Ishikawa (cell line): ENCODE measurements around the gene ACAN.

Experiments used
- CEBPB ChIP-seq: IDR thresholded peaks from 2 replicates; pipeline ENCODE4 v1.6.1; 2012
- CREB1 ChIP-seq: IDR thresholded peaks from 2 replicates; pipeline ENCODE4 v1.6.1; 2012; ENCODE audit warnings: low read depth
- EGR1 ChIP-seq: IDR thresholded peaks from 2 replicates; pipeline ENCODE4 v1.6.1; 2012
- EP300 ChIP-seq: IDR thresholded peaks from 2 replicates; pipeline ENCODE4 v1.6.1; 2012; ENCODE audit warnings: borderline replicate concordance
- FOXM1 ChIP-seq: IDR thresholded peaks from 2 replicates; pipeline ENCODE4 v1.6.1; 2012; ENCODE audit warnings: low read depth, borderline replicate concordance
- NFIC ChIP-seq: IDR thresholded peaks from 2 replicates; pipeline ENCODE4 v1.6.1; 2012
- RAD21 ChIP-seq: IDR thresholded peaks from 2 replicates; pipeline ENCODE4 v1.6.1; 2012; ENCODE audit warnings: low read depth
- TAF1 ChIP-seq: IDR thresholded peaks from 2 replicates; pipeline ENCODE4 v1.6.1; 2012; ENCODE audit warnings: low read depth, mild to moderate bottlenecking
- TCF12 ChIP-seq: IDR thresholded peaks from 2 replicates; pipeline ENCODE4 v1.6.1; 2012; ENCODE audit warnings: low read depth
- TEAD4 ChIP-seq: IDR thresholded peaks from 2 replicates; pipeline ENCODE4 v1.6.1; 2012
- YY1 ChIP-seq: IDR thresholded peaks from 2 replicates; pipeline ENCODE4 v1.6.1; 2012; ENCODE audit warnings: low read depth
- ZBTB7A ChIP-seq: IDR thresholded peaks from 2 replicates; pipeline ENCODE4 v1.6.1; 2012; ENCODE audit warnings: low read depth
- TF ChIP-seq, protein P1 (sequence below): IDR thresholded peaks from 2 replicates; pipeline ENCODE4 v1.6.1; 2012; ENCODE audit warnings: low read depth, mild to moderate bottlenecking
- TF ChIP-seq, protein P2 (sequence below): IDR thresholded peaks from 2 replicates; pipeline ENCODE4 v1.6.1; 2012
- TF ChIP-seq, protein P3 (sequence below): IDR thresholded peaks from 2 replicates; pipeline ENCODE4 v1.6.1; 2012

Gene ACAN

DNA sequence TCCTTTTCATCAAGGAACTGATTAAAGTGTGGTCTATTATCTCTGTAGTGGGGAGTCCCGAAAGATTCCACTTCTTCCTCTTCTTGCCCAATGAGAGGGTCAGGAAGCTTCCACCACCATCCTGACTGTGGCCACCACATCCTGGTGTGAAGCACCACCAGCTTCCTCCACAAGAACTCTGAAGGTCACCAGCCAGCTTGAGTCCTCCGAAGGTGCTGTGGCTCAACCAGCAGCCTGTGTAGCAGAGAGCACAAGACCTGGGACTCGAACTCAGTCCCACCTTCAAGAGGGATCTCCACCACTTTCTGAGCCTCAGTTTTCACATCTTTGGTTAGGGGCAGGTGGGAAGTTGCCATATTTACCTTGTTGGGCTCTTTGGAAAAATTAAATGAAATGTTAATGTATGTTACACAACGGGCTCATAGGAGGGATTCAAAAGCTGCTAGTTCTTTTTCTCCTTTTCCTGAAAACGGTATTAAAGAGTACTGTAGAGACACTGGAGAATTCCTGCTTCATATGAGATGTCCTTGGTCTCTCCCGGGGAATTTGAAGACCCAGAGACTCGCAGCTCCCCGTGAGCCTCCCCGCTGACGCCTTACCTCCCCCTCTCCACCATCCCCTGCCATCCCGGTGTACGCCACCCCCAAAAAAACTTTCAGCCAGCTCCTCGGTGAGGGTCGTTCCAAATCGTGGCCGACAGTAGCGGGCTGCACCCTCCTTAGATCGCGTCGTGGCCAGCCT, 816 bp upstream of the ACAN start:
- TF ChIP-seq TEAD4: no peak
- no peak for TF ChIP-seq FOXM1
- no peak for TF ChIP-seq EP300
- no peak for TF ChIP-seq YY1

DNA sequence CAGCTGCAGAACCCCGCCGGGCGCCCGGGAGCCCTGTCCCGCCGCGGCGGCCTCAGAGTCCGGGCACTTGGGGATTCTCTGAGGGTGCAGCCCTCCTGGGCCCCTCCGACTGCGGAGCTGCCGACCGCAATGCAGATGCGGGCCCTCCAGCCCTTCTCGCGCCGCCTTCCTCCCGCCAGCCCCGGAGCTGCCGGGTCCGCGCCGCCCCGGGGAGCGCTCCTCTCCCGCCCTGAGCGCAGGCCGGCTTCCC, 320 bp upstream of the ACAN start:
- TF ChIP-seq NFIC (no peak), CEBPB (no peak), TCF12 (no peak), EGR1 (no peak), FOXM1 (no peak), TAF1 (no peak), TEAD4 (no peak), CREB1 (no peak), YY1 (no peak), EP300 (no peak), RAD21 (no peak), ZBTB7A (no peak)
- TF ChIP-seq, protein P1, sequence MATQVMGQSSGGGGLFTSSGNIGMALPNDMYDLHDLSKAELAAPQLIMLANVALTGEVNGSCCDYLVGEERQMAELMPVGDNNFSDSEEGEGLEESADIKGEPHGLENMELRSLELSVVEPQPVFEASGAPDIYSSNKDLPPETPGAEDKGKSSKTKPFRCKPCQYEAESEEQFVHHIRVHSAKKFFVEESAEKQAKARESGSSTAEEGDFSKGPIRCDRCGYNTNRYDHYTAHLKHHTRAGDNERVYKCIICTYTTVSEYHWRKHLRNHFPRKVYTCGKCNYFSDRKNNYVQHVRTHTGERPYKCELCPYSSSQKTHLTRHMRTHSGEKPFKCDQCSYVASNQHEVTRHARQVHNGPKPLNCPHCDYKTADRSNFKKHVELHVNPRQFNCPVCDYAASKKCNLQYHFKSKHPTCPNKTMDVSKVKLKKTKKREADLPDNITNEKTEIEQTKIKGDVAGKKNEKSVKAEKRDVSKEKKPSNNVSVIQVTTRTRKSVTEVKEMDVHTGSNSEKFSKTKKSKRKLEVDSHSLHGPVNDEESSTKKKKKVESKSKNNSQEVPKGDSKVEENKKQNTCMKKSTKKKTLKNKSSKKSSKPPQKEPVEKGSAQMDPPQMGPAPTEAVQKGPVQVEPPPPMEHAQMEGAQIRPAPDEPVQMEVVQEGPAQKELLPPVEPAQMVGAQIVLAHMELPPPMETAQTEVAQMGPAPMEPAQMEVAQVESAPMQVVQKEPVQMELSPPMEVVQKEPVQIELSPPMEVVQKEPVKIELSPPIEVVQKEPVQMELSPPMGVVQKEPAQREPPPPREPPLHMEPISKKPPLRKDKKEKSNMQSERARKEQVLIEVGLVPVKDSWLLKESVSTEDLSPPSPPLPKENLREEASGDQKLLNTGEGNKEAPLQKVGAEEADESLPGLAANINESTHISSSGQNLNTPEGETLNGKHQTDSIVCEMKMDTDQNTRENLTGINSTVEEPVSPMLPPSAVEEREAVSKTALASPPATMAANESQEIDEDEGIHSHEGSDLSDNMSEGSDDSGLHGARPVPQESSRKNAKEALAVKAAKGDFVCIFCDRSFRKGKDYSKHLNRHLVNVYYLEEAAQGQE: no peak
- TF ChIP-seq, protein P2, sequence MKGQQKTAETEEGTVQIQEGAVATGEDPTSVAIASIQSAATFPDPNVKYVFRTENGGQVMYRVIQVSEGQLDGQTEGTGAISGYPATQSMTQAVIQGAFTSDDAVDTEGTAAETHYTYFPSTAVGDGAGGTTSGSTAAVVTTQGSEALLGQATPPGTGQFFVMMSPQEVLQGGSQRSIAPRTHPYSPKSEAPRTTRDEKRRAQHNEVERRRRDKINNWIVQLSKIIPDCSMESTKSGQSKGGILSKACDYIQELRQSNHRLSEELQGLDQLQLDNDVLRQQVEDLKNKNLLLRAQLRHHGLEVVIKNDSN: no peak
- TF ChIP-seq, protein P3, sequence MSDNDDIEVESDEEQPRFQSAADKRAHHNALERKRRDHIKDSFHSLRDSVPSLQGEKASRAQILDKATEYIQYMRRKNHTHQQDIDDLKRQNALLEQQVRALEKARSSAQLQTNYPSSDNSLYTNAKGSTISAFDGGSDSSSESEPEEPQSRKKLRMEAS: no peak

DNA sequence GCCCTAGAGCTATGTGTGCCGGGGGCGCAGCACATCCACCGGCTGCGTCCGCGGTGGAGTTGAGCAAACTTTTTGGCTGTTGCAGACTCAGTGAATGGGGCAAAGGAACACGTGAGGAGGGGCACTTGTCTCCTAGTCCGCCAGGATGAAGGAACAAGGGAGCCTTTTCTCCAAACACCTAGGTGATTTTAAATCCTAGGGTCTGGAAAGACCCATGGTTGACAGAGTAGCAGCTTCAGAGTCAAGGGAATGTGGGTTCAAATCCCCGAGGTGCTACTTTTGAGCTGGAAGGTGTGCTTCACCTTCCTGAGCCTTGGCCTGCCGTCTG, 648 bp downstream of the ACAN start:
- TF ChIP-seq CEBPB: no peak
- no peak for TF ChIP-seq TAF1
- TF ChIP-seq, protein P1: no peak
- no peak for TF ChIP-seq NFIC
- TF ChIP-seq, protein P3: no peak
- TF ChIP-seq TCF12: no peak
- no peak for TF ChIP-seq EP300
- no peak for TF ChIP-seq EGR1
- TF ChIP-seq, protein P2: no peak
- no peak for TF ChIP-seq CREB1

DNA sequence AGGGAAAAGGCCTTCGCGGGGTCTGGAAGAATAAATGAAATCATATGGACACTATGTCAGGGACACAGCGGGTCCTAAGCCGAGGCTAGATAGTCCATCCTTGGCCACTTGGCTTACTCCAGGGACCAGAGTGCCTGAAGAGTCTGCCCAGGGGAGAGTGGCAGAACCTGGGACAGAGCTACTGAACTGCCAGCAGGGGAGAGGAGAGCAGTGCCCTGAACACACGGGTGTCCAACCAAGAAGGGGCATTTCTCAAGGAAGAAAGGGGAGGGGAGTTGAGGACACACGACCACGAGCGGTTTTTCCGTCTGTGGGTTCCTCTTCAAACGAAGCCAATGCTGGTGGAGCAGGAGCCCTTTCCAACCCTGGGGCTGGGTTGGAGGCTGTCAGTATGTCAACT, 1.0 kb downstream of the ACAN start:
- TF ChIP-seq, protein P2: no peak
- TF ChIP-seq, protein P3: no peak
- TF ChIP-seq, protein P1: peak; percentile 65
